Hematopoietic multipotent progenitor cell treated with erythropoietin and hydrocortisone succinate and interleukin-3 and kit ligand, for 4 days (in vitro differentiated cells): ENCODE results near the gene TRIM9.

ENCODE experiments used
- DNase-seq: peaks from one replicate; pipeline ENCODE4 v3.0.0-alpha.2; 2015

TRIM9 gene

DNA sequence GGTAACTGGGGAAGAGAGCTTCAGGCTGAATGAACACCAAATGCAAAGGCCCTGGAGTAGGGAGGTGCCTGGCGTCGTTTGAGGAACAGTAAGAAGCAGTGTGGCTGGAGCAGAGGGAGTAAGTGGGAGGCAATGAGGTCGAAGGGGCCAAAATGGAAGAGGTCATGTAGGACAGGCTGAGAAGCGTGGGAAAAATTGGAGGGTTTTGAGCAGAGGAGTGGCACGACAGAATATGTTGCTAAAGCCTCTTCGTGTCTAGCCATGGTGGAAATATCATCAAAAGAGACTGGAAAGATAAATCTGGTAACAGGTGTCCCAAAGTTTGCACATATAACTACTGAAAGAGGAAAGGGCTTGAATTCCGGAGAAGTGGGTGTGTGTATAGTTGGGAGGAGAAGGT, 1.9 kb downstream of the TRIM9 start:
- DNase-seq: no peak

DNA sequence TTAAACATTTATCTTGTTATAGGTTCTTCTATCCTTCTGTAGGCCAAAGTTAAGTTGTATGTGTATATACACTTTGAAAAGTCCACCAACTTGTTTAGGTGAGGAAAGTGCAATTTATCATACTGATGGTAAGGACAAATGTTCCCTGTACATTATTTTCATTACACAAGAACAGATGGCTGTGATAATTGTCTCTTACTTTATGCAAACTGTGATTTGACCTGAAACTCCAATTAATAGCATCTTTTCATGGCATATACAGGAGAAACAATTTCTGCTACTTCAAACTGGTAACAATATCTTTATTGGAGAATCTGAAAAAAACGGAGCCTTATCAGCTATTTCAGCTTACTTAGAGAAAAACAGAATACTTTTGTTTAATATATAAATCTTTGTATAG, 5.6 kb downstream of the TRIM9 start:
- DNase-seq: no peak

DNA sequence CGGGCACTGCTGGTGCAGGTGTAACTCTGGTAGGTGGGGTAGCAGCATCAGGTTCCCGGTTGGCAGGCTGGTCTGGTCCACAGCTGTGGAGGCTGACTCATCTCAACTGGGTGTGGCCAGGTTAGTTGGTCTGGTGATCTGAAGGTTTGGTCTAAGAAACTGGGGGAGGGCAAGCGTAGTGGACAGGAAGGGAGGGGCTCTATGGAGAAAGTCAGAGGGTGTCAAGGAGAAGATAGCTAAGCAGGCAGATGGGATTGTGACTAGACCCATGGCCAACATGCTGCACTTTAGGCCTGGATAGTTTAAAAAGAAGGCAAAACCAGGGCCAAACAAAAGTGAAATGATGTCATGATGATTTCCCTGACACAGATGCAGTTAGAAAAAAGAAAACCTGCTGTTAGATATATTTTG, 7.9 kb downstream of the TRIM9 start:
- DNase-seq: peak; percentile 54

DNA sequence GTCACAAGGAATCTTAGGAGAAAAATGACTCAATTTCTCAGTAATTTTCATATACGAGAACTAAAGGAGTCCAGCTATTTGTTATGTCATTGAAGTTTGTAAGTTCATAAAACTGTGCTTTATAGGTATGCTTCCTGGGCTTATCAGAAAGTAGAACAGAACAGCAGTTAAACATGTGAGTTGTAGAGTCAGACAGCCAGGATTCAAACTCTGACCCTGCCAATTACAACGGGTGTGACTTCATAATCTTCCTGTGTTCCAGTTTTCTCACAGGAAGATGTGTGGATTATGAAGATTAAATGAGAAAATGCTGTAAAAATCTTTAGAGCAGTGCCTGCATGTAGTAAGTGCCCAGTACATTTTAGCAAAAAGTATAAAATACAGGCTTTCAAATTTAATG, 8.9 kb downstream of the TRIM9 start:
- no peak for DNase-seq

DNA sequence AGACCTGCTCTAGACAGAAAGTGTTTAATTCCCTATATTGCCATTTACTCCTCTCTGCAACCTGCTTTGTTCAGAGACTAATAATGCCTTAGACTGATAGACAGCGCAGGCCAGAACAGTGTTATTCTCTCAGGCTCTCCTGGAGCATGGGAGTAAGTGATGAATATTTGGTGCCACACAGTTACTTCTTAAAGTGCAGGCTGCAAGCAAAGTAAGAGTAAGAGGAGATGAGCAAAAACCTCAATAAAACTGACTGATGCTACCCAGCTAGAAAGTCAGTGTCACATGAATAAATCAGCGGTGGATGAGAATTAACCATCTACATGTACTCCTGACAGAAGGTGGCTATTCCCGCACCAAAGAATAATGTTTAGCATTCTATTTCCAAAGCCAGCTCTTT, 9.9 kb downstream of the TRIM9 start:
- DNase-seq: no peak

DNA sequence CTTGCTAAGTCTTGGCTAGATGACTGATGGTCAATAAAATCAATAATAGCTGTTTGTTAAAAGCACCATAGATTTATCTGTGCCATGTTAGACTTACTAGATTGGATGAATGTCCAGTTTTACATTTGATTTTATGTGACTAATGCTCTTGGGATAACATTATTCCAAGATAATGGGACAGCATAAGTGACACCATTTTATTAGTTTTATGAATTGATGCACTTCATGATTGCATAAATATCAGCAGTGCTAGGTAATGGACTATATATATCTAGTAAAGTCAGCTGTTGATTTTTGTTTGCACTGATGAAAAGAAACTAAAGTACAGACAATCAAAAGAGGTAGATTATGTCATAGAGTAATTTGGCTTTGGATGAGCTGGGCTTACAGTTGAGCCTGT, 10.4 kb downstream of the TRIM9 start:
- no peak for DNase-seq

DNA sequence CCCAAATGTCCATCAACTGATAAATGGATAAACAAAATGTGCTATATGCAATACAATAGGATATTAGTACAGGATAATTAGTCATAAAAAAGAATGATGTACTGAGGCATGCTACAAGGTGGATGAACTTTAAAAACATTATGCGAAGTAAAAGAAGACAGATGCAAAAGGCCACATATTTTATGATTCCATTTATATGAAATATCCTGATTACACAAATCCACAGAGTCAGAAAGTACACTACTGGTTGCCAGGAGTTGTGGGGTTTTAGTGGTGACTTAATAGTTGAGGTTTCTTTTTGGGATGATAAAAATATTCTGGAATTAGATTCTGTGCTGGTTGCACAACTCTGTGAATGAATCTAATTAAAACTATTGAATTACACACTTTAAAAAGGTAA, 12.6 kb downstream of the TRIM9 start:
- DNase-seq: no peak

DNA sequence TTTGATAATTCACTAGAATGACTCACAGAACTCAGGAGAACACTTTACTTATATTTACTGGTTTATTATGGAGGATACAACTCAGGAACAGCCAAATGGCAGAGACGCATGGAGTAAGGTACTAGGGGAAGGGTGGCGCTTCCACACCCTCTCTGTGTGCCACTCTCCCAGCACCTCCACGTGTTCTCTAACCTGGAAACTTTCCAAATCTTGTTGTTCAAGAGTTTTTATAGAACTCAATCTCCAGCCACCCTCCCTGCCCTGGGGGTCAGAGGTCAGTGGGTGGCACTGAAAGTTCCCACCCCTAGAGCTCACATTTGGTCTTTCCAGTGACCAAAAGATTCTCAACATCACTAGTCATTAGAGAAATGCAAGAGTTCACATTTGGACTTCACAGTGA, 13.2 kb downstream of the TRIM9 start:
- no peak for DNase-seq

DNA sequence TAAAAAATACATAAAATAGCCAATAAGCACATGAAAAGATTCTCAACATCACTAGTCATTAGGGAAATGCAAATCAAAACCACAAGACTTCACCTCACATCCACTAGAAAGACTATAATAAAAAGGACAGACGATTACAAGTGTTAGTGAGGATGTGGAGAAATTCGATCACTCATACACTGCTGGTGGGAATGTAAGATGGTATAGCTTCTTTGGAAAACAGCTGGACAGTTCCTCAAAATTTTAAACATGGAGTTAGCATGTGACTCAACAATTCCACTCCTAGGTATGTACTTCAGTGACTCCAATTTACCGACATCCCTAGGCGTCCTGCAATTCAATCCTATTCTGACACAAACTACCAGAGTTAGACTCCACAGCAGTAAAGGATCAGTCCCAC, 13.7 kb downstream of the TRIM9 start:
- no peak for DNase-seq

DNA sequence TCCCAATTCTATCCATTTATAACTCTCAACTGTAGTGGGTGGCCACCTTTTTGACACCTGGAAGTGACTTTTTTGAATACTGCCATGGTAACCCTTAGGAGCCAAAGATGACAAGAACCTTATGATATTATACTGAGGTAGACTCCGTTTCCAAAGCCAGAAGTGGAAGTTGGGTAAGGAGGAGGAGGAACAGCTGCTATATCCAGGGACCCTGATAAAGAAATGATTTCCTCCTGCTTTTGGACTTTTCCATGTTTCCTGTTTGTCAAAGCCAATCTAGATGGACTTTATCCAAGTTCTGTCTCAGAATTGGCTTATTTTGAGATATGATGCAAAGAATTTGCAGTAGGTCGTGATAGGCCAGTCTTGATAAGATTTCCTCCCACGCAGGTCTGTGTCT, 14.3 kb downstream of the TRIM9 start:
- DNase-seq: no peak

DNA sequence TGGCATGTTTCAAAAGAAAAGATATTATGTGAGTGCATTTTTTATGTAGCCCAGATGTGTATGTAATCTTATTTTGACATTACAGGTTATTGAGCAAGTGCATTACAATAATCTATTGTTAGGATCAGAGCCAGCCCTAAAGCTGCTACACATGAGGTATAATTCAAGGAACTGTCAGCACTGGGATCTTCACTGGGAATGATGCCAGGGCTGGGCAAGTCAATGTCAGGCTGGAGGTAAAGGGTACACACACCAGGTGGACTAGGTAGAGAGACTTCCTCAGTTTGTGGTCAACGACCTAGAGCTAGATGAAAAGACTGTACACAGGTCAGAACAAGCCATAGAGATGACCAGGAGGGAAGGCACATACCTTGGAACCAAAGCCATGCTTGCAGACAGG, 15.4 kb downstream of the TRIM9 start:
- peak; percentile 11 for DNase-seq

DNA sequence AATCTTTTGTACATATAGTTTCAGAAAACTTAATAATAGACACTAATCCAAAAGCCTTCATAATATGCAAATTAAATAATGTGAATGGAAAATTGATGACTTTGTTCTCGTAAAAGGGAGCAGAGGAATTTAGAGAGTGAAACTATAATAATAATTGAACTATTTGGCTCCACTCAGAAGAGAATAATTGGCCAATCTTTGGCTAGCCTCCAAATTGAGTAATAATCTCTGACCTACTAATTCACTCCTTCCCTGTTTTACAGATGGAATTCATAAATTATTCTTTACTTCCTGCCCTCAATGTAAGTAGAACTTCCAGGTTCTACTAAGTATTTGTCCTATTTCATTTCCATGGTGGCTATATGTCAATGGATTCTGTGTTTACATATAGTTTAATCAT, 15.8 kb downstream of the TRIM9 start:
- peak; percentile 42 for DNase-seq

DNA sequence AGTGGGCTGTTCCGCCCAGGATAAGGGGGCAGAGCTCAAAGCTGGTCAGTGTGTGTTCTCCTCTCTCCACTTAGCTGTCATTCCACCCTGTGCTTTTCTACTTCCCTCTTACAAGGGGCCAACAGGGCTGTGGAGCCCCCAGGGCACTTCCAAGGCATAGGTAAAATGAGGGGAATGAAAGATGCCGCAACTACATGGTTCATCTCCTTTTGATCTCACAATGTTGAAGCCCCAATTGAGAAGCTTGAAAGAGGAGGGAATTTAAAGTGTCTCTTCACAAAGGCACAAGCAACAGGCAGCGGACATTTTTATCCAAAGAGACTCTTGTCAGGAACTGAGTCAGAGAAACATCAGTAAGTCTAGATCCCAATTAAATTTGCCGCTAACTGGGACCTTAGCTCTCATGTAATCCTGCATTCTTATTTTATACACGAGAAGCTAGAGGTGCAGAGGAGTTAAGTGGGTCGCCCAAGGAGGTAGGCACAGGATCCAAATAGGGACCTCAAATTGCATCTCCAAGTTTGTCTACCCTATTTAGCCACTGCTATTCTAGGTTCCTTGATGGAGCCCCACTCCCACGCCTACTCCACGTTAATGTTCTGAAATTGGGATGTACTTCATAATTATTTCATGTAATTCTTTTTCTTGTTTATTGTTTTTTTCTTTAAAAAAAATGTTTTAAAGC, 20.1 kb downstream of the TRIM9 start:
- DNase-seq: no peak

DNA sequence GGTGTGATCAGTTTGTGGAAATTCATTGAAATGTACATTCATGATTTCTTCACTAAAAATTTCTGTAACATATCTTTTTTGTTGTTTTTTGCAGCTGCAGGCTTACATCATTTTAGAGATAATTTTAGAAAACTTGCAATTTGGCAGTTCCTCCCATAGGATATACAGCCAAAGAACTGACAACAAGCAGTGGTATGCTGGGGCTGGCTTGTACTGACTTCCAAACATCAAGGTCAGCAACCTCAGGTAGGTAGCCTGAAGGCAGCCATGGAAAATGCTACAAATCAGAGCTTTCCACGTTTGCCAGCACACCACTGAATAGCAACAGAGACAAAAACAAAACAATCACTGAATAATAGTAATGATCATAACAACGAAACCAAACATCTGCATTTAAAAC, 21.2 kb downstream of the TRIM9 start:
- no peak for DNase-seq

DNA sequence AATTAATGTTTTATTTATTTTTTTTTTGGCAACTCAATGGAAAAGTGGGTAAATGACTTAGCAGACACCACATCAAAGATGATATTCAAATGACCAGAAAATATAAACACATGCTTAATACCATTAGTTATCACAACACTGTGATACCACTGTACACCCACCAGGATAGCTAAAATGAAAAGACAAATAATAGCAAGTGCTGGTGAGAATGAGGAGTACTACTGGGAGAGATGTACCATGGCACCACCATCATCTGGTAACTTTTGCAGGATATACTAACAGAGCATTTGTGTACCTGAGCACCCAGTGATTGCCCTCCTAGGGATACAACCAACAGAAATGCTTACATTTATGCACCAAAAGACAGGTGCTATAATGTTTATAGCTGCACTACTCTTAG, 21.9 kb downstream of the TRIM9 start:
- DNase-seq: no peak

DNA sequence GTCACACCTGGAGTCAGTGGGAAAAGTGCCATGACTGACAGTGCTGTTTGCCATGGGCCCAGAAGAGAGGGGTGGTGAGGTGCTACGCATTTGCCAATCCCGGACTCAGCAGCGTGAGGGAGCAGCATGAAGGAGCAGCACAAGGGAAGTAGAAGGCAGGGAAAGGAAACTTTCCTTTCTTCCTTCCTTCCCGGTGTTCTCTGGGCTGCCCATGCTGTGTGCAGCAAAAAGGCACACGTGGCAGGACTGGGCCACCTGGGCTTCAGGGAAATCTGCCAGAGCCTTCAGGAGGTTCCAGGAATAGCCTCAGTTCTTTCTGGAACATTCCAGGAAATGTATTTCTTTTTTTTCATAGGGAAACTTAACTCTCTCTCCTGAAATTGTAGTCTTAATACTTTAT, 23.0 kb downstream of the TRIM9 start:
- no peak for DNase-seq

DNA sequence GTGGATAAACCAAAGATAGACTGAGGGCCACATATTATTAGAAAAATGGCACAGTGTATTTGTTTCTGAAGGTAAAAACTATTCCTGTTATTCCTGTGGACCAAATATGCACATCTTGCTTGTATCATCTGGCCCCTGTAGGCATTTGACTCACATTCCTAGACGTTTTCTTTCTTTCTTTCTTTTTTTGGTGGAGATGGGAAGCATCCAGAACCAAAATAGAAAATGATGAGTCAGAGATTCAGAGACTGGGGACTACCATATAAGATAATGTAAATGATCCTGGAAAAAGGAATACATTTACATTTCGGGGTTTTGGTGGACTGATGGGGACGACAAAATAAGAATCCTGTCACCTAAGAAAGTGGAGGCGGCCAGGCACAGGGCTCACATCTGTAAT, 24.2 kb downstream of the TRIM9 start:
- no peak for DNase-seq

DNA sequence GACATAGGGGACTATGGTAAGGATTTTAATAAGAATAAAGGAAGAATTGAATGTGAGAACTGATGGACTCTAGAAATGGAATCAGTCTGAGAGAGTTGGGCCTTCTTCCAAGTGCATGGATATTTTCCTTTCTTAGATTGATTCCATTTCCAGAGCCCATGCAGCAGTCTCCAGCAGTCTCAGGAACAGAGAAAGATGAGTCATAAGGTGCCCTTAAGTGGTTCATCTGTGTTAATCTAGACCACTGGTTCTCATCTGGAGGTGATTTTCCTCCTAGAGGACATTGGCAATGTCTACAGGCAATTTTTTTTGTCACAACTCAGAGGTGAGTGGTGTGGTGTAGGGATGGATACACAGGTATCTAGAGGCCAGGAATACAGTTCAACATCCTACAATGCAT, 25.9 kb downstream of the TRIM9 start:
- no peak for DNase-seq

DNA sequence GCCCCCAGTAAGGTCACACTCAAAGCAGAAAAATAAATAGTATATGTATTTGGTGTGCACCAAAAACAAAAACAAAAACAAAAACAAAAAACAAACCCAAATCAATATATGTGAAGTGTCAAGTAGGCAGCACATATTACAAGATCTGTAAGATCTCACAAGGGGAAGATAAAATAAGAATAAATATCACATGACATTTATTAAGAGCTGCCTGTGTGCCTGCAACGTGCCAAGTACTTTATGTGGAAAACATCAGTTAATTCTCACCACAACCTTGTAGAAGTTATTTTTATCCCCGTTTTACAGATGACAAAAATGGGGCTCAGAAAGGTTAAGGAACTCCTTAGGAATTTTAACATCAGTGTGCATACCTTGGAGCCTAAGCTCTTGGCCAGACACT, 26.6 kb downstream of the TRIM9 start:
- no peak for DNase-seq

DNA sequence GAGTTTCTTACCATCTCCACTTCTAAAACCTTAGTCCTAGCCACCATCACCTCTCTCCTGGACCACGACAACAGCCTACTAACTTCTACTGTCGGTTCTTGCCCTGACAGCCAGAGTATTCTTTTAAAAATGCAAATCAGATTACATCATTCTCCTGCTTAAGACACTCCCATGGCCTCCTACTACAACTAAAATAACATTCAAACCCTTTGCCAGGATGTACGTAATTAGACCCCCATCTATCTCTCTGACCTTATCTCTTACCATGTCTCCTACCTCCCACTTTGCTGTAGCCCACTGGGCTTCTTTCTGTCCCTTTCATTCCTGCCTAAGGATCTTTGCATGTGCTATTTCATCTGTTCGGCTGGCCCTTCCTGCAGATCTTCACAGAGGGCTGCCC, 27.6 kb downstream of the TRIM9 start:
- no peak for DNase-seq

DNA sequence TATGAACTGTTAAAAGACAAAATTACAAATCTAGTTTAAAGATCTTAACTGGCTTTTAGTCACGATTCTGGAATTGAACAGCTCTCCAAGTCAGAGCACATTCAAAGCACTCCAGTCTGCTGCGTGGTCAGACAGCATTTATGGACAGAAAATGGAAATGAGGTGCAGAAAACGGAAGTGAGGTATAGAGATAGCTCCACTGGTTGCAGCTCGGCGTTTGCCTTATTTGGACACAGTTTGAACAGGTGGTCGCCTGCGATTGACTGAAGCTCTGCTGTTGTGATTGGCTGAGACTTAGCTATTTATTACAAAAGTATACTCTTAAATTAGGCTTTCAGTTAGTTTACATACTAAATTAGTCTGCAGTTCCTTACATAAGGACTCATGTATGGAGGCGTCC, 28.3 kb downstream of the TRIM9 start:
- DNase-seq: no peak

DNA sequence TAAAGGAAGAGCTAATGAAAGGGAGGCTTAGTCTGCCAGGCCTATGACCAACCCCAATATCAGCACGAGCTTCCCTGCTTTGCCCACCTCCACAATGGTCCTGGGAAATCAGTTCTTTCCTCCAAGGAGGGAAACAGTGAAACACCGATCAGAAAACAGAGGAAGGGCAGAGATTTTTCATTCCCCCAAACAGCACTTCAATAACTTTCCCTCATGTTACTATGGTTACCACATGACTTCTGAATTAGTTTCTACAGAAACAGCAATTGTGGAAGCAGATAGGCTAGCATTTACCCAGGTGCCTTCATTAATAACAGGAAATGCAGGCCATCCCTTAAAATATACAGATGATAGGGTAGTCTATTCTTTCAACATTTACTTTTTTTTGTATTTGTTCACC, 35.9 kb downstream of the TRIM9 start:
- DNase-seq: no peak

DNA sequence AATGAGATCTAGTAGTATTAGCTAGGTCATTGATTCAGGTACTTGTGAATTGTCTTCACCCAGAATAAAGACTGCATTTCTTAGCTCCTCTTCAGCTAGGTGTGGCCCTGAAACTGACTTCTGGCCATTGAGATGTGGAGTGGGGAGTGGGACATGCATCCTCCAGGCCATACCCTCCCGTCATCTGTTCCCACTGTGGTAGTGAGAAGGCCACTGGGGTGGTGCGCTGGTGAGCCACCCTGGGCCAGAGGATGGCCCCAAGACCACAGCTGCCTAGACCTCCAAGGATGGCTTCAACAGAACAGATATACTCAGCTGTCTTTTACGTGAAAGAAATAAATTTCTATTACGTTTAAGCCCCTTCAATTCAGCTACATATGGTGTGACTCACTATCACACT, 36.5 kb downstream of the TRIM9 start:
- DNase-seq: no peak

DNA sequence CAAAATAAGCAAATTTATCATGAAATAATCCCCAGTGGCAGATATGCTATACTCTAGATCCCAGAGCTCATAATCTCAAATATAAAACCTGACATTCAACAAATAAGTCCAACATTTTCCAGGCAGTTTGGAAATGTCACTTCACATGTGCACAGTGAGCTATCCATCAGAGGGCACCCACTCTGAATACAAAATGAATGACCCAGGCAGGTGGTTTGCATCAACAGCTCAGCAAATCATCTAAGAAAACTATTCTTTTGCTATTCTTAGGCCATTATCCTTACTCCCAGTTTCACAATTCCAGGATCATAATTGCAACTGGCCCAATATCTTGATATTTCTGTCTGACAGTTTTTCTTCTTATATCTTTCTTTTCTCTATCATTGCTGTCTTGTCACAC, 38.5 kb downstream of the TRIM9 start:
- DNase-seq: no peak

DNA sequence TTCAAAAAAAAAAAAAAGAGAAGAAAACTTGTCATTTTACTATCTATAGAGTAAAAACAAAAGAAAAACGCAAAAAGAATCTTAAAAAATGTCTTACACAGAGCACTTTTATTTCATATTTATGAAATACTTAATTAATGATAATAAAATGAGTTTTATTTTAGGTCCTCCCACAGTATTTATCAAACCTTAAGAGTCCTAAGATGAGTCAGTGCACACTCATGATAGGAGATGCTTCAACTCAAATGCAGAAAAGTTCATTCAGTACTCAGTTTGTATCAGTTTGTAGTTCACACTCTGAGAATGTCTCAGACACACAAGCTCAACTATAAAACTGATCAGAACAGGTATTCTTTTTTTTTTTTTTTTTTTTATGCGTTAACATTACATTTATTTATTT, 41.7 kb downstream of the TRIM9 start:
- DNase-seq: no peak

DNA sequence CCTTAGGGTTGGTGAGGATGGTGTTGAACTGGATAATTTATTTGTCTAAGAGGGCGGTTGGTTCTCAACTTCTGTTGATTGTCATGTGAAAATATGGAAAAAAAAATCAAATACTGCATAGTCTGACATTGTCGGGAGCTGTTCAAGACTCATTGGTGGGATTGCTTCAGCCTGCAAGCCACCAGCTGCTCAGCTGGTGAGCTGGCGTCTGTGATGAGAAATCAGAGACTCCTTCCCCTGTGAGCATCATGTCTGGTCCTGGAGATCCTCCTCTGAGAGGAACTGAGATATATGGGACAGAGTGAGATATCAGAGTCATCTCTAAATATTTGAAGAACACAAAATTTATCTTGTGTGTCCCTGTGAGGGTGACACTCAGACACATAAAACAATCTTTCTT, 49.9 kb downstream of the TRIM9 start:
- DNase-seq: no peak
